HepG2 (cell line): ENCODE data around the gene TENT5A.

Experiments used
- IKZF1 ChIP-seq: fragments of 450-650 bp; IDR thresholded peaks from 2 replicates; pipeline ENCODE4 v1.7.1; 2016
- ZNF614 ChIP-seq: IDR thresholded peaks from 2 replicates; pipeline ENCODE4 v1.6.1; 2018; ENCODE audit warnings: missing biosample characterization, missing genetic modification reagents, inconsistent platforms, borderline replicate concordance
- ZNF703 ChIP-seq: sonication (generic); formaldehyde crosslinking; IDR thresholded peaks from 2 replicates; pipeline ENCODE4 v1.5.1; 2020; ENCODE audit warnings: missing genetic modification reagents, mild to moderate bottlenecking, moderate library complexity, borderline replicate concordance
- ZNF746 ChIP-seq: sonication (generic); formaldehyde crosslinking; IDR thresholded peaks from 2 replicates; pipeline ENCODE4 v1.8.0; 2022; ENCODE audit warnings: mild to moderate bottlenecking, missing genetic modification reagents
- TF ChIP-seq, protein P1 (sequence below), 2 experiments: IDR thresholded peaks; 2 replicates each; pipeline ENCODE4 v1.6.1; 2011 to 2012; ENCODE audit warnings: low read length in 2 of 2, borderline replicate concordance in 1 of 2, low read depth in 1 of 2, mild to moderate bottlenecking in 1 of 2, moderate library complexity in 1 of 2

DNA sequence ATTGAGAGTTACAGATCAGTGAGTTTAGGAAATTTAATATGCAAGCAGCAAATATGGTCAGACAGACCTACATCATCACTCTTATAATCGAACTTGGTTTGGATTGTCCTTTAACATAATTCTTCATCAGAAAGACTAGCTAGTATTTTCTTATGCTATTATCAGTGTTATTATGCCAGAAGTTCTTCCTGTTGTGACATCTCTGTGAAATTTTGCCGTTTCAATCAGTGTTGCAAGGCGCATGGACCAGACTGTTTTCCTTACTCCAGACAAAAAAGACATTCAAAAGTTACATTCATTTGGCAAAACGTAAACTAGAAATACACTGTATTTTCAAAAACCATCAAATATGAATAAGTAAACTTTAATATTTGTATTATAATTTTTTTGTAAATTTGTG lies 5.7 kb upstream of the TENT5A start:
- TF ChIP-seq ZNF746 (CRISPR knock-in tag) (no peak), ZNF703 (CRISPR knock-in tag) (no peak), ZNF614 (CRISPR knock-in tag) (no peak), IKZF1 (no peak)
- TF ChIP-seq, protein P1, sequence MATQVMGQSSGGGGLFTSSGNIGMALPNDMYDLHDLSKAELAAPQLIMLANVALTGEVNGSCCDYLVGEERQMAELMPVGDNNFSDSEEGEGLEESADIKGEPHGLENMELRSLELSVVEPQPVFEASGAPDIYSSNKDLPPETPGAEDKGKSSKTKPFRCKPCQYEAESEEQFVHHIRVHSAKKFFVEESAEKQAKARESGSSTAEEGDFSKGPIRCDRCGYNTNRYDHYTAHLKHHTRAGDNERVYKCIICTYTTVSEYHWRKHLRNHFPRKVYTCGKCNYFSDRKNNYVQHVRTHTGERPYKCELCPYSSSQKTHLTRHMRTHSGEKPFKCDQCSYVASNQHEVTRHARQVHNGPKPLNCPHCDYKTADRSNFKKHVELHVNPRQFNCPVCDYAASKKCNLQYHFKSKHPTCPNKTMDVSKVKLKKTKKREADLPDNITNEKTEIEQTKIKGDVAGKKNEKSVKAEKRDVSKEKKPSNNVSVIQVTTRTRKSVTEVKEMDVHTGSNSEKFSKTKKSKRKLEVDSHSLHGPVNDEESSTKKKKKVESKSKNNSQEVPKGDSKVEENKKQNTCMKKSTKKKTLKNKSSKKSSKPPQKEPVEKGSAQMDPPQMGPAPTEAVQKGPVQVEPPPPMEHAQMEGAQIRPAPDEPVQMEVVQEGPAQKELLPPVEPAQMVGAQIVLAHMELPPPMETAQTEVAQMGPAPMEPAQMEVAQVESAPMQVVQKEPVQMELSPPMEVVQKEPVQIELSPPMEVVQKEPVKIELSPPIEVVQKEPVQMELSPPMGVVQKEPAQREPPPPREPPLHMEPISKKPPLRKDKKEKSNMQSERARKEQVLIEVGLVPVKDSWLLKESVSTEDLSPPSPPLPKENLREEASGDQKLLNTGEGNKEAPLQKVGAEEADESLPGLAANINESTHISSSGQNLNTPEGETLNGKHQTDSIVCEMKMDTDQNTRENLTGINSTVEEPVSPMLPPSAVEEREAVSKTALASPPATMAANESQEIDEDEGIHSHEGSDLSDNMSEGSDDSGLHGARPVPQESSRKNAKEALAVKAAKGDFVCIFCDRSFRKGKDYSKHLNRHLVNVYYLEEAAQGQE (IDR thresholded peaks at IDR 0.05; ENCODE audit: borderline replicate concordance in 1 of 2, low read depth in 1 of 2, low read length in 2 of 2): no peak
